D721Med (cell line): ENCODE results near the gene TMCC2.
"Not testable (repeated sequence)": the region's sequence is repeated elsewhere in the genome, so short reads cannot be mapped to it uniquely, and the experiment has no call there.

ENCODE experiments used
- DNase-seq: peaks from one replicate; pipeline ENCODE4 v3.0.0; 2011; ENCODE audit warnings: low spot score; ENCODE audit not compliant: insufficient read length
- FAIRE-seq: peaks from 2 replicates; lab custom pipeline; 2011; peaks lifted over from hg19 to GRCh38; lab: Jason Lieb, UNC
- TF ChIP-seq, protein P1 (sequence below): IDR thresholded peaks from 2 replicates; pipeline ENCODE4 v1.5.1; 2012; ENCODE audit warnings: mild to moderate bottlenecking, control low read depth; ENCODE audit not compliant: insufficient read depth; ENCODE audit errors: missing control alignments

TMCC2 gene

DNA sequence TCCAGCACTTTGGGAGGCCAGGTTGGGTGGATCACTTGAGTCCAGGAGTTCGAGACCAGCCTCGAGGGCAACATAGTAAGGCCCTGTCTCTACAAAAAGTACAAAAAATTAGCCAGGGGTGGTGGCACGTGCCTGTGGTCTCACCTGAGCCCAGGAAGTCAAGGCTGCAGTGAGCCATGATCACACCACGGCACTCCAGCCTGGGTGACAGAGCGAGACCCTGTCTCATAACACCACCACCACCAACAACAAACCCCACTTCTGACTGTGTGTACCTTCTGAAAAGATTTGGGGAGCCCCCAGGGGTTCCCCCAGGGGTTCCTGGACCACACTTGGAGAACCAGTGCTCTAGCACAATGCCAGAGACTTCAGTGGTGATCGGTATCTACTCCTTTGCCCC lies 63.9 kb downstream of the TMCC2 start:
- TF ChIP-seq, protein P1, sequence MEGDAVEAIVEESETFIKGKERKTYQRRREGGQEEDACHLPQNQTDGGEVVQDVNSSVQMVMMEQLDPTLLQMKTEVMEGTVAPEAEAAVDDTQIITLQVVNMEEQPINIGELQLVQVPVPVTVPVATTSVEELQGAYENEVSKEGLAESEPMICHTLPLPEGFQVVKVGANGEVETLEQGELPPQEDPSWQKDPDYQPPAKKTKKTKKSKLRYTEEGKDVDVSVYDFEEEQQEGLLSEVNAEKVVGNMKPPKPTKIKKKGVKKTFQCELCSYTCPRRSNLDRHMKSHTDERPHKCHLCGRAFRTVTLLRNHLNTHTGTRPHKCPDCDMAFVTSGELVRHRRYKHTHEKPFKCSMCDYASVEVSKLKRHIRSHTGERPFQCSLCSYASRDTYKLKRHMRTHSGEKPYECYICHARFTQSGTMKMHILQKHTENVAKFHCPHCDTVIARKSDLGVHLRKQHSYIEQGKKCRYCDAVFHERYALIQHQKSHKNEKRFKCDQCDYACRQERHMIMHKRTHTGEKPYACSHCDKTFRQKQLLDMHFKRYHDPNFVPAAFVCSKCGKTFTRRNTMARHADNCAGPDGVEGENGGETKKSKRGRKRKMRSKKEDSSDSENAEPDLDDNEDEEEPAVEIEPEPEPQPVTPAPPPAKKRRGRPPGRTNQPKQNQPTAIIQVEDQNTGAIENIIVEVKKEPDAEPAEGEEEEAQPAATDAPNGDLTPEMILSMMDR: no peak
- DNase-seq (no peak), FAIRE-seq (no peak)

DNA sequence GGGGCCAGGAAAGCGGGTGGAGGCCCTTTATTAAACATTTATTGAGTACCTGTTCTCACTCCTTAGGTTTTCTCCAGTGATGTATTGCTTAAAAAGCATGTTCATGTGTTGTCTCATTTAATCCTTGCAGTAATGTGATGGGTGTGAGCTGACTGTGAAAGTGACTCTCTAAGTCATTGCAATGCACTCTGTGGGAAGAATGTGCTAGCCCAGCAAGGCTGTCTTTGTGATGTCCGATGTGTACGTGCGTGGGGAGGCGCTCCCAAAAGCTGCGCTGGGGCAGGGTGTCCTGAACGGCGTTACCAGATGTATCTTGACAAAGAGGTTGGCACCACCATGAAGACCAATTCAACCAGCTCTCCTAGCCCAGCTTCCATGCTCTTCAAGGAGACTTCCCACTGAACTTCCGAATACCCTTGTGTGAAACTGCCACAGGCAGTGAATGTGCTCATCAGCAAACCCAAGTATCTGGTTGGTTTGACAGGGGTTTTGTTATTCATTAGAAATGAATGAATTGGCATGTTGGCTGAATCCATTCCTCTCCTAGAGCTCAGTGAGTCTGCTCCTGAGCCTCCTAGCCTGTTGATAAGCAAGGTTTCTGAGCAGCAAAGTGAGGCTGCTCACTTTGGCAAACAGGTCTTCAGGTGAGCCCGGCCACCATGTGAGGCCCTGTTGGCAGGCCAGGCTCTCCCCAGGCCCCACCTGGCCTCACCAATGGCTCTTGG lies 65.8 kb downstream of the TMCC2 start:
- TF ChIP-seq, protein P1: no peak
- FAIRE-seq: no peak
- no peak for DNase-seq

DNA sequence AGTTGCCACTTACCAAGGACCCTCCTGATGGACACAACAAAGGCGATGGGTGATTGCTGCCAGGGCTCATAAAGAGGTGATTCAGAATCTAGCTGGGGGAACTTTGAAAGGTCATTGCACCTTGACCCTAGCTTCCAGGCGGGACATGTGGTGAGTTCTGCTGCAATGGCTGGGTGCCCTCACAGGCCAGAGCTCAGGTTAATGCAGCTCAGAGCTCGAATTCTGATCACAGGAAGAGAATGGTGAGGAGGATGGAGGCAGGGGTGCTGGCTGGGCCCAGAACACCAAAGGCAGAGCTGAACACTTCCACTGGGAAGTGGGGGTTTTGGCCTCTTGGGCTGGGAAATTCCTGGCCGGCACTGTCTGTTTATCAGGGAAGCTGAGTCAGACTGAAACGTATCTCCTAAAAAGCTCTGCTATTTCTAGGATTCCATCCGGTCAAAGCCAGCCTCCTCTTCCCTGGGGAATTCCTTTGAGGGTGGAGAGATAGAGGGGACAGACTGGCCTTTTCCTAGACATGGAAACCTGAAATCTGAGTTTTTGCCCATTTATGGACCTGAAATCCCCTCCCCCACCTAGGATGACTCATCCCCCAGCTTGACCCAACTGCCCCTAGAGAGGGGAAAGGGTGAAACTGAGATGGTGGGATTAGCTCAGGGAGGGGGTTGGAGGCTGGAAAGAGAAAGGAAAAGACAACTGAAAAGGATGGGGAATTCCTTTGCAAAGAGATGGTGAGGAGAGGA lies 66.6 kb downstream of the TMCC2 start:
- no peak for DNase-seq
- no peak for FAIRE-seq
- TF ChIP-seq, protein P1: no peak

DNA sequence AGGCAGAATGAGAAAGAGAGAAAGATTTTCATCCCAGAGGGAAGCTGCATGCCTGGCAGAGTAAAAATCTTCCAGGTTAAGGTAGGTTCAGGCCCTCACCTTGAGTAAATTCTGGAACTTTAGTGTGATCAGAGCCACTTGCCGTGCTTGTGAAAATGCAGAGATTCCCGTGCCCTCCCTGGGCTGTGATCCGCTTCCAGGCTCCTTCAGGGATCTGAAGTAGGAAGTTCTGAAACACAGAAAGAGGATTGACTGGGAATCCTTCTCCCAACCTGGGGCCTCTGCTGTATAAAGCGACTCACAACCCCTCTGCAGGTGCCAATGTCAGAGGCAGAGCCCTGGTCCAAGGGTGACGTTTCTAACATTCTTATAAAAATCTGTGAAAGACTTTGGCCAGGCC lies 67.2 kb downstream of the TMCC2 start:
- DNase-seq (no peak), FAIRE-seq (no peak)
- TF ChIP-seq, protein P1: no peak

DNA sequence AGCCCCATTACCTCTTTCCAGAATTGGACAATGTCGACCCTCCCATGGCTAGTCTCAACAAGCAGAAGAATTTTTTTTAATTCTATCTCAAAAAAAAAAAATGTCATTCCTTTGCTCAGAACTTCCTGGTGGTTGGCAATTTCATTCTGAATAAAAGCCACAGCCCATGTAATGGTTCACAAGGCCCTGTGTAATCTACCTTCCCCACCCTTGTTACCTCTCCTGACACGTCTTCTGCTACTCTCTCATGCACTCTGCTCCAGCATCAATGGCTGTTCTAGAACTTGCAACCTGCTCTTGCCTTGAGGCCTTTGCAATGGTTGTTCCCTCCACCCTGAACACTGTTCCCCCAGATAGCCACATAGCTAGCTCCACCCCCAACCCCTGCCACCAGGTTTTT lies 68.4 kb downstream of the TMCC2 start:
- TF ChIP-seq, protein P1: no peak
- DNase-seq (no peak), FAIRE-seq (no peak)

DNA sequence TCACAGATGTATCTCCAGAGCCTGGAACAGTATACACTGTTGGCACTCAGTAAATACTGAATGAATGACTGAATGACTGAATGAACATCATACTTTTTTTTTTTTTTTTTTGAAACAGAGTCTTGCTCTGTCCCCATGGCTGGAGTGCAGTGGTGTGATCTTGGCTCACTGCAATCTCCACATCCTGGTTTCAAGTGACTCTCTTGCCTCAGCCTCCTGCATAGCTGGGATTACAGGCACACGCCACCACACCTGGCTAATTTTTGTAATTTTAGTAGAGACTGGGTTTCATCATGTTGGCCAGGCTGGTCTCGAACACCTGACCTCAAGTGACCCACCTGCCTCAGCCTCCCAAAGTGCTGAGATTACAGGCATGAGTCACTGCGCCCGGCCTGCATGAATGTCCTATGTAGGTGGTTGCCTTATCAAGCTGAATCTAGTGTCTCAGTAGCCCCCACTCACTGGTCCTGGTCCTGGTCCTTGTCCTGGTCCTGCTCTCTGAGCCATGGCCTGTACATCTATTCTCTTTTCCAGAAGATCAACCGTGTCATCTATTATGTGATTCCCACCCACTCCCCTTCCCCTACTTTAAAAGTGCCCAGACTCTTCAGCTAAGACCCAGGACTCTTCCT lies 69.9 kb downstream of the TMCC2 start:
- not testable (repeated sequence) for DNase-seq, FAIRE-seq

DNA sequence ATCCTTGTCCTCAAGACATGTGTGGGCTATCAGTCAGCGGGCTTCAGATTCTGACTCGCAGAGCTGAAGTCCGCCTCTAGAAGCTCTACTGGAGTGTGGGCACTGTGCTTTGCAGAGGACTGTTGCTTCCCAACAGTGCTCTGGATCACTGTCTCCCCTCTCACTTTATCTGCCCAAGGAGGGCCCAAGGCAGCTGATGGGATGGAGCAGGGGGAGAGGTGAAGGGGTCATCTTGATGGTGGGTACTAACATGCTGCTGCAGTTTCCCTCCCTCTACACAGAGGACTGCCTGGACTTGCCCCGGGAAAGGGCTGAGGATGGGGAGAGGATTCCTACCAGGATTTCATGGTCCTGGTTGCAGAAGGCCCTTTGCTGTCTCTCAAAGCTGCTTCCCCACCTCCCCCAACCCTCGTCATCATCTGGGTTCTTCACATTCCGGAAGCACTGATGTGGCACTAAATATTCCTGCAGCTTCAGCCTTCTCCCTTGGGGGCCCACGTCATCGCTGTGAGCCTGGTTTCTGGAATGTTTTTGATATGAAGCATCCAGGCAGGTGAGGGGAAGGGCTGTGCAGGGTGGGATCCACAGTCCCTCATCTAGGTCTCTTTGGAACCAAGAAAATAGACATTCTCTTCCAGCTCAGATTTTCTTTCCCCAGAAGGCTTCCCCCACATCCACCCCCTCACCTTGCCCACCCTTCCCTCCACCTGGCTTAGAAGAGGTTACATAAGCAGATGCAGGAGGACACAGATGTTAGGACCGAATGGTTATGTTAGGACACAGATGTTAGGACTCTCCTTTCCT lies 70.6 kb downstream of the TMCC2 start:
- DNase-seq (no peak), FAIRE-seq (no peak)
- TF ChIP-seq, protein P1: no peak
